Measurements from ENCODE around the gene ITGA1.

DNA sequence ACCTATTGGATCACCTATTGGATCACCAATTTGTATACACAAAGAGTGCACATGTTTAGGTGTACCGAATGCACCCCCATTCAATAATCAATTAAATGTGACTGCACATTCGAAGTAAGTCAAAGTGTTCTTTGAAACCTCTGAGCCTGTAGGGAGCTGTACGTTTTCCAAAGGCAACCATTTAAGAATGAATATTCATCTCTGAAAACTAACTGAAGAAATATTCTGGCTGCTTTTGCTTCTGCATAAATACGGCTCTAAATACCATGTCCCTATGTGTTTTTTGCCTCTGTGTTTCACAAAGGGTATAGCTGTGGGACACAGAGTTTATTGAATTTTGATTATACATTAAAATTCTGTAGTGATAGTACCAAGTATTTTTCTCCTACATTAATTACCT lies 95.4 kb downstream of the ITGA1 start:
- no peak for TF ChIP-seq EZH2 (IDR thresholded peaks at IDR 0.05; ENCODE audit: low read length, missing control alignments)
- TF ChIP-seq, protein P1, sequence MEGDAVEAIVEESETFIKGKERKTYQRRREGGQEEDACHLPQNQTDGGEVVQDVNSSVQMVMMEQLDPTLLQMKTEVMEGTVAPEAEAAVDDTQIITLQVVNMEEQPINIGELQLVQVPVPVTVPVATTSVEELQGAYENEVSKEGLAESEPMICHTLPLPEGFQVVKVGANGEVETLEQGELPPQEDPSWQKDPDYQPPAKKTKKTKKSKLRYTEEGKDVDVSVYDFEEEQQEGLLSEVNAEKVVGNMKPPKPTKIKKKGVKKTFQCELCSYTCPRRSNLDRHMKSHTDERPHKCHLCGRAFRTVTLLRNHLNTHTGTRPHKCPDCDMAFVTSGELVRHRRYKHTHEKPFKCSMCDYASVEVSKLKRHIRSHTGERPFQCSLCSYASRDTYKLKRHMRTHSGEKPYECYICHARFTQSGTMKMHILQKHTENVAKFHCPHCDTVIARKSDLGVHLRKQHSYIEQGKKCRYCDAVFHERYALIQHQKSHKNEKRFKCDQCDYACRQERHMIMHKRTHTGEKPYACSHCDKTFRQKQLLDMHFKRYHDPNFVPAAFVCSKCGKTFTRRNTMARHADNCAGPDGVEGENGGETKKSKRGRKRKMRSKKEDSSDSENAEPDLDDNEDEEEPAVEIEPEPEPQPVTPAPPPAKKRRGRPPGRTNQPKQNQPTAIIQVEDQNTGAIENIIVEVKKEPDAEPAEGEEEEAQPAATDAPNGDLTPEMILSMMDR (conservative IDR thresholded peaks at IDR 0.05 in 1 of 2, IDR thresholded peaks at IDR 0.05 in 1 of 2; ENCODE audit: low read depth in 1 of 2, low read length in 2 of 2): no peak
